Measurements from ENCODE around the gene USP31.

The USP31 gene

DNA sequence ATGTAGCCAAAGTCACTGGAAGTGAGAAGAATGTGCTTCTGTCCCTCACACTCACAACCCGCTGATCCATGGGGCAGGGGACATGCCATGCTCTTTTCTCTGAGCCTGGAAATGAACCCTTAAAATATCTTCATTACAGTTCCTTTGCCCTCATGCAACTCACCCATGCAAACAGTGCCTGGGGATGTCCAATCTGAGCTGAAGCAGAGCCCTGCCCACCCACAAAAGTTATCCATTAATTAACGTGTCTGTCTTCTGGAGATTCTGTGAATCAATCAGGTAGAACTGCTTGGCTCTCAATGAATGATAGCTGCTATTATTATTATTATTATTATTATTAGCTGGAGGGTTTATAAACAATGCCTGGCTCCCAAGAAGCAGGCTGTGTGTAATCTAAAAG is 133.7 kb downstream of the USP31 start:
- DNase-seq (ENCODE audit: low read depth in 2 of 2), result no peak

DNA sequence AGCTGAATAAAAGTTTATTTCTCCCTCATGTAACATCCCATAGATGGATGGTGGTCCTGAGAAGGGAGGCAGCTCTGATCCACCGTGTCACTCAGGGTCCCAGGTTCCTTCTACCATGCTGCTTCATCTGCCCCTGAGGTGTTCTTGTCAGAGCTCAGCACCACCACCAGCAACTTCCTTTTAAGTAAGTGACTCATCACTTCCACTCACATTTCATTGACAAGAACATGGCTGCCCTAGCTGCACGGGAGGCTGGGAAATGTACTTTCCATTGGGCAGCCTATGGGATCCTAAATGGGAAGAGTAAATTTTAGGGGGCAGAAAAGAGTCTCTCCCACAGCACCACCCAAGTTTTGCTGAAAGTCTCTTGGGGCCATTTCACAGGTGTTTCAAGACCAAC is 134.7 kb downstream of the USP31 start:
- DNase-seq (ENCODE audit: low read depth in 2 of 2), result no peak

Data from fibroblast of skin of left quadriceps (primary cell).